Stimulated activated effector memory CD8-positive, alpha-beta T cell treated with anti-CD3 and anti-CD28 coated beads, Interleukin-12 subunit alpha, Interleukin-12 subunit beta, amount 100 ng/mL, for 72 hours (primary cell): ENCODE data around the gene RSAD1.
"Not testable (repeated sequence)": the region's sequence is repeated elsewhere in the genome, so short reads cannot be mapped to it uniquely, and the experiment has no call there.

Experiments
- ATAC-seq: fragments of 150-1000 bp; cut with Tn5 transposase; 2 replicates; pipeline ENCODE4 v1.10.0; 2021
- DNase-seq, 2 donors: peaks; one replicate each; pipeline ENCODE4 v3.0.0; 2021 to 2022; ENCODE audit warnings: low spot score in 2 of 2
- H3K27ac Mint-ChIP-seq: one replicate; pipeline ENCODE4 v1.8.0; 2022; ENCODE audit warnings: mild to moderate bottlenecking, mixed read lengths
- H3K36me3 Mint-ChIP-seq: one replicate; pipeline ENCODE4 v1.8.0; 2022; ENCODE audit warnings: mild to moderate bottlenecking, mixed read lengths
- H3K4me1 Mint-ChIP-seq: one replicate; pipeline ENCODE4 v1.8.0; 2022; ENCODE audit warnings: mixed read lengths
- H3K4me3 Mint-ChIP-seq: one replicate; pipeline ENCODE4 v1.8.0; 2022; ENCODE audit warnings: mild to moderate bottlenecking, mixed read lengths
- H3K9me3 Mint-ChIP-seq: one replicate; pipeline ENCODE4 v1.8.0; 2022; ENCODE audit warnings: mixed read lengths

The RSAD1 gene

GRCh38 chr17:50475775-50476544 lies 2.7 kb upstream of the RSAD1 start:
- not testable (repeated sequence) for ATAC-seq, H3K27ac Mint-ChIP-seq, H3K36me3 Mint-ChIP-seq, H3K9me3 Mint-ChIP-seq, H3K4me3 Mint-ChIP-seq, DNase-seq
- peaks cover 23% of the 10 kb centered on the region for H3K4me1 Mint-ChIP-seq

- no peak overlapping the region for H3K27ac Mint-ChIP-seq
- ATAC-seq = no peak
Measured at GRCh38 chr17:50476545-50477315, 1.9 kb upstream of the RSAD1 start.

GRCh38 chr17:50477976-50478375 lies 684 bp upstream of the RSAD1 start:
- peaks cover 32% of the 10 kb centered on the region for H3K4me1 Mint-ChIP-seq
- ATAC-seq (no peak), DNase-seq (no peak)
- H3K4me3 Mint-ChIP-seq = peak overlapping the region; percentile 76
- peak overlapping the region; percentile 98 for H3K27ac Mint-ChIP-seq
- H3K9me3 Mint-ChIP-seq = no peaks in the 10 kb centered on the region
- H3K36me3 Mint-ChIP-seq = peaks cover 18% of the 10 kb centered on the region

More at GRCh38 chr17:50476545-50477315, 1.9 kb upstream of the RSAD1 start:
- Mint-ChIP-seq H3K36me3 (peaks cover 9% of the 10 kb centered on the region), H3K9me3 (no peaks in the 10 kb centered on the region), H3K4me1 (peaks cover 23% of the 10 kb centered on the region), H3K4me3 (no peak overlapping the region)
- DNase-seq = no peak

GRCh38 chr17:50479522-50480141 lies 972 bp downstream of the RSAD1 start:
- H3K27ac Mint-ChIP-seq = peak overlapping the region; percentile 98
- H3K4me3 Mint-ChIP-seq = peak overlapping the region; percentile 76
- peaks cover 33% of the 10 kb centered on the region for H3K4me1 Mint-ChIP-seq
- peaks cover 33% of the 10 kb centered on the region for H3K36me3 Mint-ChIP-seq
- ATAC-seq = peak; percentile 35
- no peaks in the 10 kb centered on the region for H3K9me3 Mint-ChIP-seq
- DNase-seq = peak in 1 of 2 donors; percentile 75

GRCh38 chr17:50480142-50480764 lies 1.6 kb downstream of the RSAD1 start:
- Mint-ChIP-seq H3K9me3 (no peaks in the 10 kb centered on the region), H3K36me3 (peaks cover 38% of the 10 kb centered on the region), H3K27ac (peak overlapping the region; percentile 98), H3K4me1 (peaks cover 33% of the 10 kb centered on the region), H3K4me3 (peak overlapping the region; percentile 76)
- no peak for ATAC-seq
- DNase-seq = no peak

- ATAC-seq (no peak), DNase-seq (no peak)
- Mint-ChIP-seq H3K36me3 (peaks cover 41% of the 10 kb centered on the region), H3K4me1 (peaks cover 33% of the 10 kb centered on the region), H3K4me3 (no peak overlapping the region), H3K27ac (no peak overlapping the region), H3K9me3 (no peaks in the 10 kb centered on the region)
Measured at GRCh38 chr17:50480854-50481490, 2.3 kb downstream of the RSAD1 start.

GRCh38 chr17:50481648-50482047 lies 3.0 kb downstream of the RSAD1 start:
- DNase-seq (no peak), ATAC-seq (no peak)
- Mint-ChIP-seq H3K9me3 (no peaks in the 10 kb centered on the region), H3K36me3 (peaks cover 48% of the 10 kb centered on the region), H3K4me3 (no peak overlapping the region), H3K4me1 (peaks cover 33% of the 10 kb centered on the region), H3K27ac (no peak overlapping the region)

GRCh38 chr17:50482110-50482509 lies 3.5 kb downstream of the RSAD1 start:
- Mint-ChIP-seq H3K27ac (peak overlapping the region; percentile 86), H3K4me1 (peaks cover 33% of the 10 kb centered on the region), H3K36me3 (peaks cover 51% of the 10 kb centered on the region), H3K9me3 (no peaks in the 10 kb centered on the region), H3K4me3 (no peak overlapping the region)
- DNase-seq (no peak), ATAC-seq (no peak)

GRCh38 chr17:50482516-50482915 lies 3.9 kb downstream of the RSAD1 start:
- Mint-ChIP-seq H3K27ac (peak overlapping the region; percentile 86), H3K36me3 (peaks cover 51% of the 10 kb centered on the region), H3K9me3 (no peaks in the 10 kb centered on the region), H3K4me3 (no peak overlapping the region), H3K4me1 (peaks cover 33% of the 10 kb centered on the region)
- ATAC-seq (peak; percentile 69), DNase-seq (peak; percentile 75 to 91)

- DNase-seq = no peak
- no peak overlapping the region for H3K4me3 Mint-ChIP-seq
- no peak for ATAC-seq
- H3K27ac Mint-ChIP-seq = no peak overlapping the region
- H3K4me1 Mint-ChIP-seq = peaks cover 28% of the 10 kb centered on the region
- no peaks in the 10 kb centered on the region for H3K9me3 Mint-ChIP-seq
- H3K36me3 Mint-ChIP-seq = peaks cover 51% of the 10 kb centered on the region
Measured at GRCh38 chr17:50483266-50483665, 4.6 kb downstream of the RSAD1 start.

- H3K9me3 Mint-ChIP-seq = no peaks in the 10 kb centered on the region
- H3K27ac Mint-ChIP-seq = no peak overlapping the region
- DNase-seq = no peak
- H3K4me1 Mint-ChIP-seq = peaks cover 21% of the 10 kb centered on the region
- no peak overlapping the region for H3K4me3 Mint-ChIP-seq
- ATAC-seq = no peak
- peaks cover 45% of the 10 kb centered on the region for H3K36me3 Mint-ChIP-seq
Measured at GRCh38 chr17:50484386-50485155, 5.9 kb downstream of the RSAD1 start.

- ATAC-seq (peak; percentile 82), DNase-seq (no peak)
- no peak overlapping the region for H3K27ac Mint-ChIP-seq
- H3K4me1 Mint-ChIP-seq = peaks cover 6% of the 10 kb centered on the region
- H3K36me3 Mint-ChIP-seq = peaks cover 39% of the 10 kb centered on the region
- H3K4me3 Mint-ChIP-seq = no peak overlapping the region
- H3K9me3 Mint-ChIP-seq = no peaks in the 10 kb centered on the region
Measured at GRCh38 chr17:50487213-50488096, 8.8 kb downstream of the RSAD1 start.

- ATAC-seq (no peak), DNase-seq (no peak)
- Mint-ChIP-seq H3K36me3 (peaks cover 25% of the 10 kb centered on the region), H3K4me1 (no peaks in the 10 kb centered on the region), H3K9me3 (no peaks in the 10 kb centered on the region), H3K27ac (no peak overlapping the region), H3K4me3 (no peak overlapping the region)
Measured at GRCh38 chr17:50488880-50489279, 10.2 kb downstream of the RSAD1 start.
